A549 (cell line): Measurements from ENCODE around the gene GUCY1A2. TPM values are rescaled to one million over a fixed set of nuclear protein-coding genes. Genes with fewer than 3 reads are reported as not detected.

Source experiments
- ATAC-seq, 2 experiments: fragments of 200-7000 bp in 1 of 2; fragments of >200 bp in 1 of 2; cut with Nextera tagmentation in 1 of 2; cut with Tn5 transposase in 1 of 2; 3 replicates each; pipeline versions ENCODE4 v1.8.0 to v1.9.1; 2018 to 2020; ENCODE audit warnings: mild to moderate bottlenecking in 1 of 2, moderate library complexity in 1 of 2
- CTCF ChIA-PET: fragments of 300-600 bp; sonication (Branson Sonifier 250); formaldehyde crosslinking; extraction: SDS; loops from one replicate; lab custom pipeline; 2021; ENCODE audit warnings: antibody characterized with exemption, inconsistent platforms; lab: Yijun Ruan, JAX
- POLR2A ChIA-PET: fragments of 350-600 bp; formaldehyde crosslinking; extraction: SDS; loops from one replicate; lab custom pipeline; 2021; ENCODE audit warnings: antibody characterized with exemption, inconsistent platforms; lab: Yijun Ruan, JAX
- DNase-seq, 2 experiments: peaks; one replicate each; pipeline versions ENCODE4 v3.0.0 to v3.0.0-alpha.2; 2011 to 2016; ENCODE audit warnings: low read depth in 1 of 2, low spot score in 1 of 2
- FAIRE-seq: peaks from 2 replicates; lab custom pipeline; 2011; peaks lifted over from hg19 to GRCh38; lab: Jason Lieb, UNC
- H3K27ac ChIP-seq, 2 experiments: fragments of >200 bp; sonication (Bioruptor Twin); formaldehyde crosslinking; 3 replicates each; pipeline ENCODE4 v1.5.1; 2016 to 2017
- H3K4me1 ChIP-seq: fragments of >200 bp; sonication (Bioruptor Twin); formaldehyde crosslinking; 3 replicates; pipeline ENCODE4 v1.6.1; 2016
- H3K4me2 ChIP-seq: fragments of >200 bp; sonication (Bioruptor Twin); formaldehyde crosslinking; 3 replicates; pipeline ENCODE4 v1.6.1; 2016
- H3K4me3 ChIP-seq: fragments of >200 bp; sonication (Bioruptor Twin); formaldehyde crosslinking; 3 replicates; pipeline ENCODE4 v1.5.1; 2016
- H3K9me3 ChIP-seq: fragments of >200 bp; sonication (Bioruptor Twin); formaldehyde crosslinking; 3 replicates; pipeline ENCODE4 v1.6.1; 2016
- ATOH8 ChIP-seq: fragments of 250-450 bp; sonication (Bioruptor Pico); IDR thresholded peaks from 2 replicates; pipeline ENCODE4 v1.5.0; 2020; ENCODE audit warnings: low read depth, mild to moderate bottlenecking, moderate library complexity
- BCL3 ChIP-seq: fragments of >200 bp; sonication (Bioruptor Twin); formaldehyde crosslinking; IDR thresholded peaks from 3 replicates; pipeline ENCODE4 v1.6.1; 2016
- CHD2 ChIP-seq: fragments of 150-350 bp; IDR thresholded peaks from 2 replicates; pipeline ENCODE4 v1.6.1; 2014; ENCODE audit warnings: low read length; ENCODE audit not compliant: partially characterized antibody
- CHD4 ChIP-seq: fragments of 200-600 bp; sonication (generic); IDR thresholded peaks from 2 replicates; pipeline ENCODE4 v1.6.1; 2016; ENCODE audit warnings: antibody characterized with exemption, mild to moderate bottlenecking, borderline replicate concordance
- E2F6 ChIP-seq: IDR thresholded peaks from 2 replicates; pipeline ENCODE4 v1.6.1; 2012; ENCODE audit warnings: low read depth, borderline replicate concordance
- ELK1 ChIP-seq: fragments of 150-350 bp; IDR thresholded peaks from 2 replicates; pipeline ENCODE4 v1.6.1; 2014; ENCODE audit warnings: low read depth, mild to moderate bottlenecking, low read length
- ESRRA ChIP-seq: fragments of 150-350 bp; IDR thresholded peaks from 2 replicates; pipeline ENCODE4 v1.6.1; 2014; ENCODE audit warnings: mild to moderate bottlenecking, low read length, borderline replicate concordance
- FOSB ChIP-seq: fragments of 250-450 bp; sonication (Bioruptor Pico); IDR thresholded peaks from 2 replicates; pipeline ENCODE4 v1.5.0; 2020; ENCODE audit warnings: mild to moderate bottlenecking, moderate library complexity
- HDAC2 ChIP-seq: fragments of 200-600 bp; sonication (generic); IDR thresholded peaks from 2 replicates; pipeline ENCODE4 v1.6.1; 2016
- HEYL ChIP-seq: fragments of 250-450 bp; sonication (Bioruptor Pico); IDR thresholded peaks from 2 replicates; pipeline ENCODE4 v1.8.0; 2021; ENCODE audit warnings: mild to moderate bottlenecking, moderate library complexity
- HOXA7 ChIP-seq: fragments of 250-450 bp; sonication (Bioruptor Pico); IDR thresholded peaks from 2 replicates; pipeline ENCODE4 v1.5.0; 2020; ENCODE audit warnings: mild to moderate bottlenecking, moderate library complexity
- HOXB13 ChIP-seq: fragments of 250-450 bp; sonication (Bioruptor Pico); IDR thresholded peaks from 2 replicates; pipeline ENCODE4 v1.5.0; 2020; ENCODE audit warnings: low read depth, mild to moderate bottlenecking, moderate library complexity
- HOXB5 ChIP-seq: fragments of 250-450 bp; sonication (Bioruptor Pico); IDR thresholded peaks from 2 replicates; pipeline ENCODE4 v1.5.0; 2020; ENCODE audit warnings: mild to moderate bottlenecking, moderate library complexity
- JUN ChIP-seq, 2 experiments: fragments of >200 bp; sonication (Bioruptor Twin); formaldehyde crosslinking; IDR thresholded peaks; 2 replicates in 1 of 2; 3 replicates in 1 of 2; pipeline ENCODE4 v1.6.1; 2016 to 2017
- JUNB ChIP-seq: fragments of >200 bp; sonication (Bioruptor Twin); formaldehyde crosslinking; IDR thresholded peaks from 2 replicates; pipeline ENCODE4 v1.6.1; 2016
- KDM1A ChIP-seq: fragments of 200-600 bp; sonication (generic); IDR thresholded peaks from 2 replicates; pipeline ENCODE4 v1.6.1; 2016; ENCODE audit warnings: low read depth, mild to moderate bottlenecking
- KDM5A ChIP-seq: fragments of 200-600 bp; sonication (generic); IDR thresholded peaks from 2 replicates; pipeline ENCODE4 v1.6.1; 2016; ENCODE audit warnings: antibody characterized with exemption, mild to moderate bottlenecking
- MAX ChIP-seq: IDR thresholded peaks from 2 replicates; pipeline ENCODE4 v1.6.1; 2012
- MAZ ChIP-seq: fragments of 150-350 bp; IDR thresholded peaks from 2 replicates; pipeline ENCODE4 v1.6.1; 2014; ENCODE audit warnings: antibody characterized with exemption, low read depth, low read length, borderline replicate concordance
- NFE2L2 ChIP-seq: fragments of 150-350 bp; conservative IDR thresholded peaks from 2 replicates; pipeline ENCODE4 v1.6.1; 2014; ENCODE audit warnings: low read length
- RAD21 ChIP-seq, 2 experiments: fragments of >200 bp in 1 of 2; sonication (Bioruptor Twin) in 1 of 2; formaldehyde crosslinking in 1 of 2; IDR thresholded peaks in 1 of 2; conservative IDR thresholded peaks in 1 of 2; 2 replicates in 1 of 2; 3 replicates in 1 of 2; pipeline ENCODE4 v1.6.1; 2012 to 2018; ENCODE audit warnings: inconsistent platforms in 1 of 2
- RARB ChIP-seq: fragments of 250-450 bp; sonication (Bioruptor Pico); IDR thresholded peaks from 2 replicates; pipeline ENCODE4 v1.8.0; 2021; ENCODE audit warnings: mild to moderate bottlenecking, moderate library complexity
- REST ChIP-seq: fragments of 200-600 bp; sonication (generic); IDR thresholded peaks from 2 replicates; pipeline ENCODE4 v1.6.1; 2016; ENCODE audit warnings: antibody characterized with exemption, mild to moderate bottlenecking, moderate library complexity
- SMC3 ChIP-seq: fragments of >200 bp; sonication (Bioruptor Twin); formaldehyde crosslinking; IDR thresholded peaks from 3 replicates; pipeline ENCODE4 v1.6.1; 2018; ENCODE audit warnings: inconsistent platforms
- TP53 ChIP-seq: fragments of 250-450 bp; sonication (Bioruptor Pico); IDR thresholded peaks from 2 replicates; pipeline ENCODE4 v1.5.0; 2021; ENCODE audit warnings: mild to moderate bottlenecking, moderate library complexity
- USF2 ChIP-seq: fragments of 450-650 bp; IDR thresholded peaks from 2 replicates; pipeline ENCODE4 v1.6.1; 2014; ENCODE audit warnings: antibody characterized with exemption
- ZNF302 ChIP-seq: fragments of 250-450 bp; sonication (Bioruptor Pico); IDR thresholded peaks from 2 replicates; pipeline ENCODE4 v1.9.0; 2021; ENCODE audit warnings: inconsistent platforms, mild to moderate bottlenecking, moderate library complexity
- WGBS: methylation state at CpG from one replicate; pipeline ENCODE4 v1.1.6; 2017; ENCODE audit errors: missing lambda C conversion rate; 5-methylcytosine and 5-hydroxymethylcytosine counted together
- polyA plus RNA-seq, 4 experiments: library from polyadenylated mRNA; depleted of rRNA in 3 of 4; stranded (reverse); fragments of >200 nt; fragmentation: RNase III in 1 of 4; extraction: RNeasy Plus Mini Kit Qiagen cat#74134 plus additional on column Dnase treatment in 1 of 4; gene quantifications; 2 replicates in 3 of 4; 3 replicates in 1 of 4; pipeline ENCODE4 v1.2.3, GENCODE V29; 2011 to 2017

Gene GUCY1A2
- polyA plus RNA-seq, 2 of the 4 experiments (the other 2 are of a cell fraction), result 0.12 to 0.16 TPM

- ATAC-seq (no peak), DNase-seq (no peak)
Measured at GRCh38 chr11:106670069-106670468, 348.2 kb downstream of the GUCY1A2 start.

GRCh38 chr11:106668147-106668546 lies 350.1 kb downstream of the GUCY1A2 start:
- FAIRE-seq, result no peak

More at GRCh38 chr11:106670069-106670468, 348.2 kb downstream of the GUCY1A2 start:
- FAIRE-seq, result no peak
- no peaks in the 10 kb centered on the region for H3K4me1 ChIP-seq
- POLR2A ChIA-PET, result no interaction called here
- H3K4me3 ChIP-seq, result no peak overlapping the region
- H3K4me2 ChIP-seq, result no peak overlapping the region
- WGBS, result 77% methylated on average over 1 of the region's 1 CpG
- TF ChIP-seq JUNB (no peak), TP53 (CRISPR knock-in tag) (no peak), FOSB (CRISPR knock-in tag) (no peak), HDAC2 (no peak), ZNF302 (CRISPR knock-in tag) (no peak), CHD4 (no peak), KDM1A (no peak), CHD2 (no peak), JUN (IDR thresholded peaks at IDR 0.05) (no peak), MAZ (no peak), USF2 (no peak), RAD21 (conservative IDR thresholded peaks at IDR 0.05 in 1 of 2, IDR thresholded peaks at IDR 0.05 in 1 of 2) (no peak), HOXA7 (CRISPR knock-in tag) (no peak), HOXB5 (CRISPR knock-in tag) (no peak), RARB (CRISPR knock-in tag) (no peak)
- H3K9me3 ChIP-seq, result no peaks in the 10 kb centered on the region
- no peak overlapping the region for H3K27ac ChIP-seq
- CTCF ChIA-PET, result no interaction called here

More at GRCh38 chr11:106668147-106668546, 350.1 kb downstream of the GUCY1A2 start:
- Histone ChIP-seq H3K4me1 (no peaks in the 10 kb centered on the region), H3K4me3 (no peak overlapping the region), H3K27ac (no peak overlapping the region), H3K4me2 (no peak overlapping the region), H3K9me3 (no peaks in the 10 kb centered on the region)
- WGBS, result 5% methylated on average over 2 of the region's 2 CpGs
- TF ChIP-seq MAX (no peak), REST (no peak), ELK1 (no peak), HOXB13 (no peak), NFE2L2 (no peak), CHD4 (no peak), HEYL (CRISPR knock-in tag) (no peak), BCL3 (no peak), RARB (CRISPR knock-in tag) (no peak), E2F6 (no peak), SMC3 (no peak), ATOH8 (CRISPR knock-in tag) (no peak), KDM5A (no peak), ESRRA (no peak)
- CTCF ChIA-PET, result no interaction called here
- DNase-seq (no peak), ATAC-seq (no peak)
- POLR2A ChIA-PET, result no interaction called here
